Measurements from ENCODE around the gene CNPY3.

CNPY3 gene

GRCh38 chr6:42960243-42961019 lies 31.2 kb downstream of the CNPY3 start, which contains the start of gene GNMT:
Gene GNMT, plus strand, starts transcription at chr6:42960754. Its CDS starts 14 bp downstream, at chr6:42960768.
- peak; percentile 17 for DNase-seq (ENCODE audit: low spot score)

GRCh38 chr6:42961020-42961470 lies 31.8 kb downstream of the CNPY3 start:
- no peak for DNase-seq (ENCODE audit: low spot score)

- no peak for DNase-seq (ENCODE audit: low spot score)
Observed at GRCh38 chr6:42962096-42962495, 32.8 kb downstream of the CNPY3 start.

GRCh38 chr6:42962502-42963178 lies 33.4 kb downstream of the CNPY3 start:
- DNase-seq (ENCODE audit: low spot score), result no peak

GRCh38 chr6:42963179-42963854 lies 34.0 kb downstream of the CNPY3 start:
- no peak for DNase-seq (ENCODE audit: low spot score)

- peak; percentile 45 for DNase-seq (ENCODE audit: low spot score)
Observed at GRCh38 chr6:42963855-42964605, 34.8 kb downstream of the CNPY3 start.

- no peak for DNase-seq (ENCODE audit: low spot score)
Observed at GRCh38 chr6:42966571-42966970, 37.3 kb downstream of the CNPY3 start.

- DNase-seq (ENCODE audit: low spot score), result no peak
Observed at GRCh38 chr6:42967228-42967627, 37.9 kb downstream of the CNPY3 start.

- DNase-seq (ENCODE audit: low spot score), result no peak
Observed at GRCh38 chr6:42968126-42968701, 38.9 kb downstream of the CNPY3 start.

GRCh38 chr6:42968783-42969182 lies 39.5 kb downstream of the CNPY3 start:
- no peak for DNase-seq (ENCODE audit: low spot score)

- no peak for DNase-seq (ENCODE audit: low spot score)
Observed at GRCh38 chr6:42969431-42969830, 40.2 kb downstream of the CNPY3 start.

GRCh38 chr6:42969934-42970333 lies 40.7 kb downstream of the CNPY3 start:
- no peak for DNase-seq (ENCODE audit: low spot score)

GRCh38 chr6:42970871-42971612 lies 41.8 kb downstream of the CNPY3 start:
- no peak for DNase-seq (ENCODE audit: low spot score)

- DNase-seq (ENCODE audit: low spot score), result no peak
Observed at GRCh38 chr6:42971746-42972327, 42.6 kb downstream of the CNPY3 start.

- DNase-seq (ENCODE audit: low spot score), result no peak
Observed at GRCh38 chr6:42973926-42974325, 44.6 kb downstream of the CNPY3 start.

- DNase-seq (ENCODE audit: low spot score), result no peak
Observed at GRCh38 chr6:42974919-42975505, 45.7 kb downstream of the CNPY3 start.

GRCh38 chr6:42978487-42978838 lies 49.2 kb downstream of the CNPY3 start:
- DNase-seq (ENCODE audit: low spot score), result no peak

GRCh38 chr6:42978839-42979522 lies 49.7 kb downstream of the CNPY3 start, which contains the start of gene PEX6:
Gene PEX6, minus strand, starts transcription at chr6:42979181. Its CDS starts 31 bp downstream, at chr6:42979150.
- peak; percentile 91 for DNase-seq (ENCODE audit: low spot score)

GRCh38 chr6:42979523-42980177 lies 50.4 kb downstream of the CNPY3 start:
- DNase-seq (ENCODE audit: low spot score), result peak; percentile 39
